ENCODE measurements around the gene BBS12. TPM values are rescaled to one million over a fixed set of nuclear protein-coding genes. Genes with fewer than 3 reads are reported as not detected.

Gene BBS12
- total RNA-seq, 3 donors from 2014 or later (not counting 1 experiment from before 2014, with no cell fraction given), result 0.85 to 1.9 (median 1.8) TPM

DNA sequence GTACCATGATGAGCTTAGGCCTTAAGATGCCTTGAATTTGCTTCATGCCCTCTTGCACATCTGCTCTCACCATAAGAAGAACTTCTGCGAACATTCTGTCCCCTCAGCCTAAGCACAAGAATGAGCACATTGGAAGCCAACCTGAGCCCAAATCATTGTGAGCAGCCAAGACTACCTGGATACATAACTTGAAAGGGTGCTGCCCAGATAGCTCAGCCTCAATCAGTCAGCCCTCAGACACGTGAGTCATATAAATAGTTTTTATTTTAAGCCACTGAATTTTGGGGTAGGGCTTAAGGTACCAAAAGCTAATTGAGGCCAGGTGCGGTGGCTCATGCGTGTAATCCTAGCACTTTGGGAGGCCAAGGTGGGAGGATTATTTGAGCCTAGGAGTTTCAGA is 27.5 kb upstream of the BBS12 start:
- no peaks in the 10 kb centered on the region for H3K9me3 Mint-ChIP-seq
- no peaks in the 10 kb centered on the region for H3K4me1 Mint-ChIP-seq
- ATAC-seq, result no peak
- Histone ChIP-seq H3K36me3 (ENCODE audit: control insufficient read depth, insufficient read depth, low read length) (no peaks in the 10 kb centered on the region), H3K9me3 (ENCODE audit: control insufficient read depth, insufficient read depth, low read length) (no peaks in the 10 kb centered on the region), H3K27ac (ENCODE audit: low read length) (no peak overlapping the region), H3K4me3 (ENCODE audit: low read length) (no peak overlapping the region), H3K27me3 (ENCODE audit: control insufficient read depth, insufficient read depth, low read length) (no peaks in the 10 kb centered on the region), H3K4me1 (ENCODE audit: control insufficient read depth, insufficient read depth, low read length) (no peaks in the 10 kb centered on the region)
- intact Hi-C loops (cut with micrococcal nuclease), result no loop called here
- TF ChIP-seq, protein P1, sequence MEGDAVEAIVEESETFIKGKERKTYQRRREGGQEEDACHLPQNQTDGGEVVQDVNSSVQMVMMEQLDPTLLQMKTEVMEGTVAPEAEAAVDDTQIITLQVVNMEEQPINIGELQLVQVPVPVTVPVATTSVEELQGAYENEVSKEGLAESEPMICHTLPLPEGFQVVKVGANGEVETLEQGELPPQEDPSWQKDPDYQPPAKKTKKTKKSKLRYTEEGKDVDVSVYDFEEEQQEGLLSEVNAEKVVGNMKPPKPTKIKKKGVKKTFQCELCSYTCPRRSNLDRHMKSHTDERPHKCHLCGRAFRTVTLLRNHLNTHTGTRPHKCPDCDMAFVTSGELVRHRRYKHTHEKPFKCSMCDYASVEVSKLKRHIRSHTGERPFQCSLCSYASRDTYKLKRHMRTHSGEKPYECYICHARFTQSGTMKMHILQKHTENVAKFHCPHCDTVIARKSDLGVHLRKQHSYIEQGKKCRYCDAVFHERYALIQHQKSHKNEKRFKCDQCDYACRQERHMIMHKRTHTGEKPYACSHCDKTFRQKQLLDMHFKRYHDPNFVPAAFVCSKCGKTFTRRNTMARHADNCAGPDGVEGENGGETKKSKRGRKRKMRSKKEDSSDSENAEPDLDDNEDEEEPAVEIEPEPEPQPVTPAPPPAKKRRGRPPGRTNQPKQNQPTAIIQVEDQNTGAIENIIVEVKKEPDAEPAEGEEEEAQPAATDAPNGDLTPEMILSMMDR (IDR thresholded peaks at IDR 0.05), result no peak
- no peak overlapping the region for H3K4me3 Mint-ChIP-seq
- no peaks in the 10 kb centered on the region for H3K36me3 Mint-ChIP-seq
- WGBS (ENCODE audit: insufficient coverage), result 72% methylated on average over 4 of the region's 4 CpGs
- H3K27ac Mint-ChIP-seq, result no peak overlapping the region
- no peak for DNase-seq
- H3K27me3 Mint-ChIP-seq (ENCODE audit: low read depth in 2 of 2), result peaks cover 9 to 23% of the 10 kb centered on the region in 2 donors

DNA sequence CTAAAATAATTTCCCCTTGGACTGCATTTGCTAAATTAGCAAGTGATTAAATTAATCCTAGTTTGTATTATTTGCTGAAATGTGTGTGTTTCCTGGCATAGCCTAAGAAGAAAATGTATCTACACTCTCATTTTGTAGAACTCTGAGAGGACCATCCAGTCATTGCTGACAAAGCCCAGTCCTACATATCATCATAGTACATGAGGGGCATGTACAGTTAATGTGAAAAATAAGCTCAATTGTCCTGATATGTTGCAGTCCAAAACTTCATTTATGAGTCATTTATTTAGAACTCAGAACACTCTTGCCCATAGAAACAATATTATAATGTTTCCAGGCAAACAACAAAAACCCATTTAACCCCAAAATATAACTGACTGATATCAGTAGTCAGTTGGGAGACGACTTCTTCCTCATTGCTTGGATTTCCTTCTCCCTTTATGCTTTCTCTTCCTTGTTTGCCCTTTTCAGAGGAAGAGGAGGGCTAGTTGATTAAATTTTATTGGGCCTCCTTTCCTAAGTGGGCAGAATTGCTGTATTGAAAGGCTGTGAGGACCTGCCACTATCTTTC is 26.9 kb upstream of the BBS12 start:
- DNase-seq (no peak), ATAC-seq (no peak)
- Mint-ChIP-seq H3K36me3 (no peaks in the 10 kb centered on the region), H3K4me1 (no peaks in the 10 kb centered on the region), H3K27ac (no peak overlapping the region), H3K4me3 (no peak overlapping the region), H3K27me3 (ENCODE audit: low read depth in 2 of 2) (peaks cover 9 to 29% of the 10 kb centered on the region in 2 donors), H3K9me3 (no peaks in the 10 kb centered on the region)
- Histone ChIP-seq H3K27me3 (ENCODE audit: control insufficient read depth, insufficient read depth, low read length) (no peaks in the 10 kb centered on the region), H3K9me3 (ENCODE audit: control insufficient read depth, insufficient read depth, low read length) (no peaks in the 10 kb centered on the region), H3K27ac (ENCODE audit: low read length) (no peak overlapping the region), H3K4me1 (ENCODE audit: control insufficient read depth, insufficient read depth, low read length) (no peaks in the 10 kb centered on the region), H3K36me3 (ENCODE audit: control insufficient read depth, insufficient read depth, low read length) (no peaks in the 10 kb centered on the region), H3K4me3 (ENCODE audit: low read length) (no peak overlapping the region)
- intact Hi-C loops (cut with micrococcal nuclease), result no loop called here
- TF ChIP-seq, protein P1 (IDR thresholded peaks at IDR 0.05), result no peak
- no CpG with 5 or more reads among the region's 1 CpG for WGBS (ENCODE audit: insufficient coverage)

DNA sequence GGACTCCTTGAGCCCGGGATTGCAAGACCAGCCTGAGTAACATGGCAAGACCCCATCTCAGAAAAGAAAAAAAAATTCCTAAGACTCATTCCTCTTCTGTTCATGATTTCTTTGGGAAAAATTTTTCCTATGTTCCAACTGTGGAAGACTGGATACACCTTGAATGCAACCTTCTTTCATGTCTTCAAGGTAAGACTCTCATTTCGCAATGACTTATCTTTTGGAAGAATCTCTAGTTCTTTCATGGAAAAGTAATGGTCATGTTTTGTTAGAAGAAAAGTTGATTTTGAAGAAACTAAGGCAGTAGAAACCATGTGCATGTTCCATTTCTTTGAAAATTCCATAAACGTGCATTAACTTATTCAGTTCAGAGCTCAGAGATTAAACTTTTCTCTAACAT is 26.0 kb upstream of the BBS12 start:
- DNase-seq (no peak), ATAC-seq (no peak)
- Mint-ChIP-seq H3K27me3 (ENCODE audit: low read depth in 2 of 2) (peaks cover 7 to 38% of the 10 kb centered on the region in 2 donors), H3K4me1 (no peaks in the 10 kb centered on the region), H3K27ac (no peak overlapping the region), H3K9me3 (no peaks in the 10 kb centered on the region), H3K36me3 (no peaks in the 10 kb centered on the region), H3K4me3 (no peak overlapping the region)
- Histone ChIP-seq H3K9me3 (ENCODE audit: control insufficient read depth, insufficient read depth, low read length) (no peaks in the 10 kb centered on the region), H3K4me3 (ENCODE audit: low read length) (no peak overlapping the region), H3K27ac (ENCODE audit: low read length) (no peak overlapping the region), H3K36me3 (ENCODE audit: control insufficient read depth, insufficient read depth, low read length) (no peaks in the 10 kb centered on the region), H3K27me3 (ENCODE audit: control insufficient read depth, insufficient read depth, low read length) (no peaks in the 10 kb centered on the region), H3K4me1 (ENCODE audit: control insufficient read depth, insufficient read depth, low read length) (no peaks in the 10 kb centered on the region)
- WGBS (ENCODE audit: insufficient coverage), result 87% methylated on average over 2 of the region's 3 CpGs
- TF ChIP-seq, protein P1 (IDR thresholded peaks at IDR 0.05), result no peak
- intact Hi-C loops (cut with micrococcal nuclease), result no loop called here

- Mint-ChIP-seq H3K27me3 (ENCODE audit: low read depth in 2 of 2) (peaks cover 9 to 35% of the 10 kb centered on the region in 2 donors), H3K4me3 (no peak overlapping the region), H3K9me3 (no peaks in the 10 kb centered on the region), H3K36me3 (no peaks in the 10 kb centered on the region), H3K4me1 (no peaks in the 10 kb centered on the region), H3K27ac (no peak overlapping the region)
- H3K4me1 ChIP-seq (ENCODE audit: control insufficient read depth, insufficient read depth, low read length), result no peaks in the 10 kb centered on the region
- DNase-seq (no peak), ATAC-seq (no peak)
- no peaks in the 10 kb centered on the region for H3K36me3 ChIP-seq (ENCODE audit: control insufficient read depth, insufficient read depth, low read length)
- intact Hi-C loops (cut with micrococcal nuclease), result no loop called here
- WGBS (ENCODE audit: insufficient coverage), result 81% methylated on average over 4 of the region's 4 CpGs
- TF ChIP-seq, protein P1 (IDR thresholded peaks at IDR 0.05), result no peak
- no peak overlapping the region for H3K4me3 ChIP-seq (ENCODE audit: low read length)
- no peaks in the 10 kb centered on the region for H3K27me3 ChIP-seq (ENCODE audit: control insufficient read depth, insufficient read depth, low read length)
- no peak overlapping the region for H3K27ac ChIP-seq (ENCODE audit: low read length)
- no peaks in the 10 kb centered on the region for H3K9me3 ChIP-seq (ENCODE audit: control insufficient read depth, insufficient read depth, low read length)
These were observed 25.0 kb upstream of the BBS12 start for GRCh38 chr4:122707497-122707896.
